HepG2 (cell line): Measurements from ENCODE around the gene ZNF512B. TPM values are rescaled to one million over a fixed set of nuclear protein-coding genes. Genes with fewer than 3 reads are reported as not detected.

Experiments used
- FOXA3 ChIP-seq: IDR thresholded peaks from 2 replicates; pipeline ENCODE4 v1.6.1; 2016; ENCODE audit warnings: missing genetic modification reagents, missing compliant biosample characterization
- HNF4G ChIP-seq, 2 experiments: sonication (generic) in 1 of 2; formaldehyde crosslinking in 1 of 2; IDR thresholded peaks; 2 replicates each; pipeline versions ENCODE4 v1.4.0 to v1.6.1; 2011 to 2020; ENCODE audit warnings: borderline replicate concordance in 2 of 2, low read depth in 2 of 2, mild to moderate bottlenecking in 2 of 2, low read length in 1 of 2, missing genetic modification reagents in 1 of 2, moderate library complexity in 1 of 2
- HOXA5 ChIP-seq: sonication (generic); formaldehyde crosslinking; IDR thresholded peaks from 2 replicates; pipeline ENCODE4 v1.4.0; 2020; ENCODE audit warnings: missing genetic modification reagents
- KDM1A ChIP-seq: IDR thresholded peaks from 2 replicates; pipeline ENCODE4 v1.6.1; 2016; ENCODE audit warnings: missing compliant biosample characterization
- KDM5A ChIP-seq: fragments of 200-600 bp; sonication (generic); IDR thresholded peaks from 2 replicates; pipeline ENCODE4 v1.7.0; 2018; ENCODE audit warnings: antibody characterized with exemption, mild to moderate bottlenecking, low read length, borderline replicate concordance
- MIER2 ChIP-seq: IDR thresholded peaks from 2 replicates; pipeline ENCODE4 v1.6.1; 2016; ENCODE audit warnings: missing biosample characterization, missing genetic modification reagents
- NBN ChIP-seq: fragments of 450-650 bp; conservative IDR thresholded peaks from 2 replicates; pipeline ENCODE4 v1.6.1; 2017
- NR1H2 ChIP-seq: sonication (generic); formaldehyde crosslinking; IDR thresholded peaks from 2 replicates; pipeline ENCODE4 v1.8.1; 2022; ENCODE audit warnings: low read depth, missing genetic modification reagents, borderline replicate concordance
- NR2F1 ChIP-seq, 2 experiments: fragments of 450-650 bp in 1 of 2; formaldehyde crosslinking in 1 of 2; IDR thresholded peaks; 2 replicates each; pipeline versions ENCODE4 v1.5.0 to v1.6.1; 2016 to 2020; ENCODE audit warnings: mild to moderate bottlenecking in 1 of 2, missing compliant biosample characterization in 1 of 2, missing genetic modification reagents in 1 of 2, moderate library complexity in 1 of 2
- SMYD3 ChIP-seq: sonication (generic); formaldehyde crosslinking; IDR thresholded peaks from 2 replicates; pipeline ENCODE4 v1.8.1; 2023; ENCODE audit warnings: mild to moderate bottlenecking, missing genetic modification reagents
- SPEN ChIP-seq: sonication (generic); formaldehyde crosslinking; IDR thresholded peaks from 2 replicates; pipeline ENCODE4 v1.5.1; 2020; ENCODE audit warnings: low read depth, mild to moderate bottlenecking, missing genetic modification reagents
- SRF ChIP-seq: IDR thresholded peaks from 2 replicates; pipeline ENCODE4 v1.6.1; 2011; ENCODE audit warnings: mild to moderate bottlenecking, low read depth, low read length, moderate library complexity
- ZFP82 ChIP-seq: sonication (generic); formaldehyde crosslinking; IDR thresholded peaks from 2 replicates; pipeline ENCODE4 v1.5.1; 2020; ENCODE audit warnings: mild to moderate bottlenecking, missing genetic modification reagents, borderline replicate concordance
- ZNF335 ChIP-seq: sonication (generic); formaldehyde crosslinking; IDR thresholded peaks from 2 replicates; pipeline ENCODE4 v1.4.0; 2020; ENCODE audit warnings: missing genetic modification reagents
- ZNF501 ChIP-seq: sonication (generic); formaldehyde crosslinking; IDR thresholded peaks from 2 replicates; pipeline ENCODE4 v1.5.1; 2020; ENCODE audit warnings: mild to moderate bottlenecking, moderate library complexity, missing genetic modification reagents
- ZNF766 ChIP-seq: sonication (generic); formaldehyde crosslinking; IDR thresholded peaks from 2 replicates; pipeline ENCODE4 v1.5.0; 2020; ENCODE audit warnings: missing genetic modification reagents, borderline replicate concordance
- ZNF768 ChIP-seq: sonication (generic); formaldehyde crosslinking; IDR thresholded peaks from 2 replicates; pipeline ENCODE4 v1.4.0; 2020; ENCODE audit warnings: missing genetic modification reagents
- polyA plus RNA-seq, 8 experiments: library from polyadenylated mRNA; depleted of rRNA in 3 of 8; stranded (reverse) in 7 of 8; unstranded in 1 of 8; fragments of >200 nt; fragmentation: Illumina TruSeq in 4 of 8; extraction: Trizol in 4 of 8; gene quantifications; 2 replicates each; pipeline versions ENCODE4 v1.2.1 to v1.2.3, GENCODE V29; 2011 to 2016; ENCODE audit warnings: low read depth in 4 of 8, missing spikeins in 1 of 8, mixed read lengths in 1 of 8; ENCODE audit not compliant: insufficient read depth in 1 of 8
- total RNA-seq, 5 experiments: library from RNA; depleted of rRNA; stranded (reverse); fragments of >200 nt; fragmentation: Illumina TruSeq; extraction: Trizol; gene quantifications; 2 replicates each; pipeline ENCODE4 v1.2.3, GENCODE V29; 2016; ENCODE audit warnings: low read depth in 1 of 5
- TF ChIP-seq, protein P1 (sequence below): sonication (generic); formaldehyde crosslinking; IDR thresholded peaks from 2 replicates; pipeline ENCODE4 v1.4.0; 2020; ENCODE audit warnings: mild to moderate bottlenecking, missing genetic modification reagents
- TF ChIP-seq, protein P2 (sequence below): sonication (generic); formaldehyde crosslinking; IDR thresholded peaks from 2 replicates; pipeline ENCODE4 v1.5.0; 2020; ENCODE audit warnings: mild to moderate bottlenecking, missing genetic modification reagents
- TF ChIP-seq, protein P3 (sequence below): sonication (generic); formaldehyde crosslinking; IDR thresholded peaks from 2 replicates; pipeline ENCODE4 v1.4.0; 2020; ENCODE audit warnings: missing genetic modification reagents
- TF ChIP-seq, protein P4 (sequence below): sonication (generic); formaldehyde crosslinking; conservative IDR thresholded peaks from 2 replicates; pipeline ENCODE4 v1.8.0; 2022; ENCODE audit warnings: mild to moderate bottlenecking, moderate library complexity, missing genetic modification reagents

The ZNF512B gene
- total and polyA plus RNA-seq, 2 of the 13 experiments (the other 11 are each of a cell fraction or from before 2014, with no cell fraction given): 11.5 to 30.6 TPM

DNA sequence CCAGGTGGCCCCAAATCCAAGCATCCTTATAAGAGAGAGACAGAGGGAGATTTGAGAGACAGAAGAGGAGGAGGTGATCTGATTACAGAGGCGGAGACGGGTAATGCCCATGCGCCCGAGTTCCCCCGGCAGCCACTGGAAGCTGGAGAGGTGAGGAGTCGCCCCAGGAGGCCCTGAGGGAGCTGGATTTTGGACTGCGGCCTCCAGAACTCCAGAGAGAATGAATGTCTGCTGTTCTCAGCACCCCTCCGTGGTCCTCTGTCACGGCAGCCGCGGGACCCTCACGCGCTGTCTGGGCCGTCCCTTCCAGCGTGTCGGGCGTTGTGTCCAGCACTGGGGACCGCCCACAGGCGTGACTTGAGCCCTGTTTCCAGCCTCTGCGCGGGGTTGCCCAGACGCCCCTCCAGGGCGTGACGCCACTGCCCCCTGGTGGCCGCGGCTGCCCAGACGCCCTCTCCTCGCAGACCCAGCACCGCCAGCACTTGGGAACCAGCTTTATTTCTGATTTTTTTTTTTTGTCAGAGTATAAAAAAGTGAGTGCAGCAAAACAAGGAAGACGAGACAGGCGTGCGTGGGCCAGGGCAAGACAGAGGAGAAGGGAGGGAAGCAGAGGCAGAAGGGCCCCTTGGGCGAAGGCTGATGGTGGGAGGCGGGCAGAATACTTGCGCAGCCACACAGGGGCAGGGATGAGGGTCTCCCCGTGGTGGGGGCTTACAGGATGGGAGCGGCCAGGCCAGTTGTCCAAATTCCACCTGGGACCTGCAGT is 4.1 kb upstream of the ZNF512B start (continued):
- TF ChIP-seq, protein P1, sequence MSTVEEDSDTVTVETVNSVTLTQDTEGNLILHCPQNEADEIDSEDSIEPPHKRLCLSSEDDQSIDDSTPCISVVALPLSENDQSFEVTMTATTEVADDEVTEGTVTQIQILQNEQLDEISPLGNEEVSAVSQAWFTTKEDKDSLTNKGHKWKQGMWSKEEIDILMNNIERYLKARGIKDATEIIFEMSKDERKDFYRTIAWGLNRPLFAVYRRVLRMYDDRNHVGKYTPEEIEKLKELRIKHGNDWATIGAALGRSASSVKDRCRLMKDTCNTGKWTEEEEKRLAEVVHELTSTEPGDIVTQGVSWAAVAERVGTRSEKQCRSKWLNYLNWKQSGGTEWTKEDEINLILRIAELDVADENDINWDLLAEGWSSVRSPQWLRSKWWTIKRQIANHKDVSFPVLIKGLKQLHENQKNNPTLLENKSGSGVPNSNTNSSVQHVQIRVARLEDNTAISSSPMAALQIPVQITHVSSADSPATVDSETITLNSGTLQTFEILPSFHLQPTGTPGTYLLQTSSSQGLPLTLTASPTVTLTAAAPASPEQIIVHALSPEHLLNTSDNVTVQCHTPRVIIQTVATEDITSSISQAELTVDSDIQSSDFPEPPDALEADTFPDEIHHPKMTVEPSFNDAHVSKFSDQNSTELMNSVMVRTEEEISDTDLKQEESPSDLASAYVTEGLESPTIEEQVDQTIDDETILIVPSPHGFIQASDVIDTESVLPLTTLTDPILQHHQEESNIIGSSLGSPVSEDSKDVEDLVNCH (CRISPR knock-in tag): no peak
- TF ChIP-seq, protein P2, sequence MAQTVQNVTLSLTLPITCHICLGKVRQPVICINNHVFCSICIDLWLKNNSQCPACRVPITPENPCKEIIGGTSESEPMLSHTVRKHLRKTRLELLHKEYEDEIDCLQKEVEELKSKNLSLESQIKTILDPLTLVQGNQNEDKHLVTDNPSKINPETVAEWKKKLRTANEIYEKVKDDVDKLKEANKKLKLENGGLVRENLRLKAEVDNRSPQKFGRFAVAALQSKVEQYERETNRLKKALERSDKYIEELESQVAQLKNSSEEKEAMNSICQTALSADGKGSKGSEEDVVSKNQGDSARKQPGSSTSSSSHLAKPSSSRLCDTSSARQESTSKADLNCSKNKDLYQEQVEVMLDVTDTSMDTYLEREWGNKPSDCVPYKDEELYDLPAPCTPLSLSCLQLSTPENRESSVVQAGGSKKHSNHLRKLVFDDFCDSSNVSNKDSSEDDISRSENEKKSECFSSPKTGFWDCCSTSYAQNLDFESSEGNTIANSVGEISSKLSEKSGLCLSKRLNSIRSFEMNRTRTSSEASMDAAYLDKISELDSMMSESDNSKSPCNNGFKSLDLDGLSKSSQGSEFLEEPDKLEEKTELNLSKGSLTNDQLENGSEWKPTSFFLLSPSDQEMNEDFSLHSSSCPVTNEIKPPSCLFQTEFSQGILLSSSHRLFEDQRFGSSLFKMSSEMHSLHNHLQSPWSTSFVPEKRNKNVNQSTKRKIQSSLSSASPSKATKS (CRISPR knock-in tag): no peak
- TF ChIP-seq HNF4G (IDR thresholded peaks at IDR 0.05; ENCODE audit: borderline replicate concordance, low read depth, low read length): peak; percentile 6; the same call in 1 of the 2 replicates
- peak; percentile 64 for TF ChIP-seq HNF4G (CRISPR knock-in tag; IDR thresholded peaks at IDR 0.05; ENCODE audit: borderline replicate concordance, low read depth)
- TF ChIP-seq NR1H2 (CRISPR knock-in tag): no peak; the same call in 1 of the 2 replicates
- peak; percentile 84 for TF ChIP-seq ZNF768 (CRISPR knock-in tag)
- no peak for TF ChIP-seq SMYD3 (CRISPR knock-in tag)
- TF ChIP-seq SRF: peak; percentile 48; the same call in 1 of the 2 replicates
- peak in 1 of 2 experiments; percentile 44; a peak in 1 of 4 replicates for TF ChIP-seq NR2F1 (CRISPR knock-in tag; IDR thresholded peaks at IDR 0.05)
- TF ChIP-seq FOXA3 (CRISPR knock-in tag): peak; percentile 52; the same call in 1 of the 2 replicates
- peak; percentile 92; the same call in 1 of the 2 replicates for TF ChIP-seq ZNF766 (CRISPR knock-in tag)
- TF ChIP-seq, protein P3, sequence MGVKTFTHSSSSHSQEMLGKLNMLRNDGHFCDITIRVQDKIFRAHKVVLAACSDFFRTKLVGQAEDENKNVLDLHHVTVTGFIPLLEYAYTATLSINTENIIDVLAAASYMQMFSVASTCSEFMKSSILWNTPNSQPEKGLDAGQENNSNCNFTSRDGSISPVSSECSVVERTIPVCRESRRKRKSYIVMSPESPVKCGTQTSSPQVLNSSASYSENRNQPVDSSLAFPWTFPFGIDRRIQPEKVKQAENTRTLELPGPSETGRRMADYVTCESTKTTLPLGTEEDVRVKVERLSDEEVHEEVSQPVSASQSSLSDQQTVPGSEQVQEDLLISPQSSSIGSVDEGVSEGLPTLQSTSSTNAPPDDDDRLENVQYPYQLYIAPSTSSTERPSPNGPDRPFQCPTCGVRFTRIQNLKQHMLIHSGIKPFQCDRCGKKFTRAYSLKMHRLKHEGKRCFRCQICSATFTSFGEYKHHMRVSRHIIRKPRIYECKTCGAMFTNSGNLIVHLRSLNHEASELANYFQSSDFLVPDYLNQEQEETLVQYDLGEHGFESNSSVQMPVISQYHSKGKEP (CRISPR knock-in tag): no peak; the same call in 1 of the 2 replicates
- TF ChIP-seq KDM1A (CRISPR knock-in tag): no peak
- no peak for TF ChIP-seq NBN
- no peak; the same call in 1 of the 2 replicates for TF ChIP-seq MIER2 (CRISPR knock-in tag)
- TF ChIP-seq, protein P4, sequence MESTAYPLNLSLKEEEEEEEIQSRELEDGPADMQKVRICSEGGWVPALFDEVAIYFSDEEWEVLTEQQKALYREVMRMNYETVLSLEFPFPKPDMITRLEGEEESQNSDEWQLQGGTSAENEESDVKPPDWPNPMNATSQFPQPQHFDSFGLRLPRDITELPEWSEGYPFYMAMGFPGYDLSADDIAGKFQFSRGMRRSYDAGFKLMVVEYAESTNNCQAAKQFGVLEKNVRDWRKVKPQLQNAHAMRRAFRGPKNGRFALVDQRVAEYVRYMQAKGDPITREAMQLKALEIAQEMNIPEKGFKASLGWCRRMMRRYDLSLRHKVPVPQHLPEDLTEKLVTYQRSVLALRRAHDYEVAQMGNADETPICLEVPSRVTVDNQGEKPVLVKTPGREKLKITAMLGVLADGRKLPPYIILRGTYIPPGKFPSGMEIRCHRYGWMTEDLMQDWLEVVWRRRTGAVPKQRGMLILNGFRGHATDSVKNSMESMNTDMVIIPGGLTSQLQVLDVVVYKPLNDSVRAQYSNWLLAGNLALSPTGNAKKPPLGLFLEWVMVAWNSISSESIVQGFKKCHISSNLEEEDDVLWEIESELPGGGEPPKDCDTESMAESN (CRISPR knock-in tag): peak; percentile 95
- TF ChIP-seq KDM5A: peak; percentile 56; the same call in 1 of the 2 replicates
- TF ChIP-seq ZFP82 (CRISPR knock-in tag): 0 out of 2 replicates have a peak, but pooled peaks have one; percentile 43
- TF ChIP-seq ZNF501 (CRISPR knock-in tag): peak; percentile 94
- TF ChIP-seq HOXA5: peak; percentile 91
- TF ChIP-seq ZNF335 (CRISPR knock-in tag): peak; percentile 83
- TF ChIP-seq SPEN (CRISPR knock-in tag): peak; percentile 85
